Heart right ventricle (tissue), 16 donors: Measurements from ENCODE around the gene AKT3. TPM values are rescaled to one million over a fixed set of nuclear protein-coding genes. Genes with fewer than 3 reads are reported as not detected.
"Not testable (repeated sequence)": the region's sequence is repeated elsewhere in the genome, so short reads cannot be mapped to it uniquely, and the experiment has no call there.

ENCODE experiments used
- ATAC-seq, 8 donors: fragments of 200-7000 bp; cut with Tn5 transposase; one replicate each; pipeline ENCODE4 v1.9.1; 2020; ENCODE audit warnings: mild to moderate bottlenecking in 8 of 8, moderate library complexity in 8 of 8, moderate number of reproducible peaks in 1 of 8
- DNase-seq, 2 donors: peaks; one replicate each; pipeline ENCODE4 v3.0.0-alpha.2; 2020
- H3K27ac ChIP-seq, 10 donors: fragments of 200-600 bp; sonication (generic) in 2 of 10; one replicate each; pipeline versions ENCODE4 v1.5.0 to v1.8.0; 2020 to 2022; ENCODE audit warnings: mild to moderate bottlenecking in 3 of 10
- H3K27me3 ChIP-seq, 7 donors: fragments of 200-600 bp; one replicate each; pipeline ENCODE4 v1.8.0; 2021 to 2022; ENCODE audit warnings: mild to moderate bottlenecking in 2 of 7
- H3K36me3 ChIP-seq, 9 donors: fragments of 200-600 bp; sonication (generic) in 1 of 9; one replicate each; pipeline versions ENCODE4 v1.5.0 to v1.8.0; 2020 to 2022; ENCODE audit warnings: mild to moderate bottlenecking in 2 of 9
- H3K4me1 ChIP-seq, 9 donors: fragments of 200-600 bp; sonication (generic) in 1 of 9; one replicate each; pipeline versions ENCODE4 v1.5.0 to v1.8.0; 2020 to 2022; ENCODE audit warnings: mild to moderate bottlenecking in 4 of 9
- H3K4me3 ChIP-seq, 10 donors: fragments of 200-600 bp; sonication (generic) in 2 of 10; one replicate each; pipeline versions ENCODE4 v1.5.0 to v1.8.0; 2020 to 2022; ENCODE audit warnings: mild to moderate bottlenecking in 7 of 10, moderate library complexity in 2 of 10
- H3K9me3 ChIP-seq, 11 donors: fragments of 200-600 bp in 10 of 11; sonication (generic) in 2 of 11; one replicate each; pipeline versions ENCODE4 v1.5.0 to v1.8.0; 2013 to 2022; ENCODE audit warnings: mild to moderate bottlenecking in 2 of 11, control low read depth in 1 of 11, moderate library complexity in 1 of 11
- WGBS, 2 donors: extraction: QIAGEN DNeasy Blood & Tissue Kit; methylation state at CpG; one replicate each; pipeline ENCODE4 v1.1.7; 2013; ENCODE audit warnings: inconsistent platforms in 1 of 2; 5-methylcytosine and 5-hydroxymethylcytosine counted together
- intact Hi-C, 10 donors: fragments of 100-400 bp; cut with DNase I; formaldehyde crosslinking; loops; one replicate each; pipeline versions ENCODE4 v1.11.1 to v1.14.2; 2022
- polyA plus RNA-seq, 2 donors: library from polyadenylated mRNA; stranded (reverse); fragments of 200-250 nt; gene quantifications; one replicate each; pipeline ENCODE4 v1.2.3, GENCODE V29; 2013
- total RNA-seq, 10 donors: library from RNA; stranded (reverse); fragmentation: NEBNext Ultra II Directional in 3 of 10; extraction: Animal tissue kit (Norgen Biotek cat#: 25700) in 3 of 10; gene quantifications; one replicate each; pipeline versions ENCODE4 v1.2.1 to v1.2.4, GENCODE V29; 2021 to 2023
- TF ChIP-seq, protein P1 (sequence below), 9 donors: fragments of 200-600 bp; sonication (generic) in 2 of 9; IDR thresholded peaks; one replicate each; pipeline versions ENCODE4 v1.5.0 to v1.8.0; 2021 to 2022; ENCODE audit warnings: antibody characterized with exemption in 9 of 9, mild to moderate bottlenecking in 5 of 9, moderate library complexity in 1 of 9
- donor health status: Arrhythmogenic right ventricular cardiomyopathy.
- donor health status: ischemic (EF 13 %, LVEDD 7.1; RV severe dilation, severe dysfunction).
- donor health status: healthy with polysubstance abuse.
- donor health status: DM: no; HTN: yes; CAD: no.
- donor health status: DM: no; HTN: no; CAD: no.
- donor health status: ischemic (EF 25% LVEDD 6.9; RV normal size, moderate dysfunction).
- donor health status: ischemic (EF 25% LVEDD 5.7; RV mildly dilated, moderate dysfunction).
- donor health status: healthy.
- donor health status: DM: yes; HTN: yes; CAD: no.
- donor health status: Ischemic cardiomyopathy.
- donor health status: ischemic (EF 35%, LVEDD 5.7; RV mildly dilated, moderate dysfunction).
- donor health status: nonischemic (EF 11% LVEDD 7.7; RV severe dilation, severe dysfunction).
- donor health status: DM: yes; HTN: yes; CAD: no.
- donor health status: PGD.
- donor health status: ischemic (EF 29% LVEDD 5.4; RV normal size, mild dysfunction).
- donor health status: nonischemic (EF 23%, LVEDD 6.1; RV moderate dilation, normal function).

Gene AKT3
- total and polyA plus RNA-seq, 12 donors: 6.5 to 27.6 (median 17.7) TPM

DNA sequence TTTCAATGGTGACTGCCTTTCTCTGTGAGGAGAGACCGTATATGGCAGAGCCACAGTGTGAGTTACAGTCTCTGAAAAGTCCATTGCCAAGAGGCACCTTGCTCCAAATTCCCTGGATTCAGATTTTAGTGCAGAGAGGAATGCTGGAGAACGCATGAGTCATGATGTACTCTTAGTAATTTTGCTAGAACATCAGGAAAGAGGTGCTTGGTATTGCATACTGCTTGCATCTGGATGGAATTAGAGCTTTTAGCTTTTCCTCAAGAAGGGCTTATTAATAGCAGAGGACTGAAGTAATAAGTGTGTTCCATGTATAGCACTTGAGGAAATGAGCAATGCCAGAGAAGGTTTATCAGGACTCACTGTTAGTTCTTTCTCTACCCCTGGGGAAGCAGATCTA, 40.5 kb upstream of the AKT3 start:
- no peak for DNase-seq
- no peak for ATAC-seq
- Histone ChIP-seq H3K4me3 (no peak overlapping the region), H3K4me1 (no peaks in the 10 kb centered on the region), H3K27me3 (no peaks in the 10 kb centered on the region), H3K36me3 (no peaks in the 10 kb centered on the region), H3K27ac (no peak overlapping the region), H3K9me3 (no peaks in the 10 kb centered on the region)
- TF ChIP-seq, protein P1, sequence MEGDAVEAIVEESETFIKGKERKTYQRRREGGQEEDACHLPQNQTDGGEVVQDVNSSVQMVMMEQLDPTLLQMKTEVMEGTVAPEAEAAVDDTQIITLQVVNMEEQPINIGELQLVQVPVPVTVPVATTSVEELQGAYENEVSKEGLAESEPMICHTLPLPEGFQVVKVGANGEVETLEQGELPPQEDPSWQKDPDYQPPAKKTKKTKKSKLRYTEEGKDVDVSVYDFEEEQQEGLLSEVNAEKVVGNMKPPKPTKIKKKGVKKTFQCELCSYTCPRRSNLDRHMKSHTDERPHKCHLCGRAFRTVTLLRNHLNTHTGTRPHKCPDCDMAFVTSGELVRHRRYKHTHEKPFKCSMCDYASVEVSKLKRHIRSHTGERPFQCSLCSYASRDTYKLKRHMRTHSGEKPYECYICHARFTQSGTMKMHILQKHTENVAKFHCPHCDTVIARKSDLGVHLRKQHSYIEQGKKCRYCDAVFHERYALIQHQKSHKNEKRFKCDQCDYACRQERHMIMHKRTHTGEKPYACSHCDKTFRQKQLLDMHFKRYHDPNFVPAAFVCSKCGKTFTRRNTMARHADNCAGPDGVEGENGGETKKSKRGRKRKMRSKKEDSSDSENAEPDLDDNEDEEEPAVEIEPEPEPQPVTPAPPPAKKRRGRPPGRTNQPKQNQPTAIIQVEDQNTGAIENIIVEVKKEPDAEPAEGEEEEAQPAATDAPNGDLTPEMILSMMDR (IDR thresholded peaks at IDR 0.05): no peak
- WGBS, 2 donors: 61 to 67% methylated on average over 2 of the region's 2 CpGs
- intact Hi-C loops: no loop called here

DNA sequence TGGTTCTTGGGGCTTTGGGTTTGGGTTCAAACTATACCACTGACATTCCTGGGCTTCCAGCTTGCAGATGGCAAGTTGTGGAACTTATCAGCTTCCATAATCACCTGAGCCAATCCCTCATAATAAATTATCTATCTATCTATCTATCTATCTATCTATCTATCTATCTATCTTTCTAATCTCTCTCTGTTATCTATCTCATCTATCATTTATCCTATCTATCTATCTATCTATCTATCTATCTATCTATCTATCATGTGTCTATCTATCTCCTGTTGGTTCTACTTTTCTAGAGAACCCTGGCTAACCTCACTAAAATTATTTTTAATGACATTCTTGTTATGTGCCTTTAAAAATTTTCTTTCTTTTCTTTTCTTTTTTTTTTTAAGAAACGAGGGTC, 35.8 kb upstream of the AKT3 start:
- TF ChIP-seq, protein P1 (IDR thresholded peaks at IDR 0.05): no peak
- WGBS, 2 donors: 44 to 48% methylated on average over 1 of the region's 1 CpG
- no peak overlapping the region for H3K27ac ChIP-seq
- DNase-seq: no peak
- no peaks in the 10 kb centered on the region for H3K36me3 ChIP-seq
- H3K4me3 ChIP-seq: no peak overlapping the region
- H3K4me1 ChIP-seq: no peaks in the 10 kb centered on the region
- H3K9me3 ChIP-seq: no peaks in the 10 kb centered on the region
- intact Hi-C loops: no loop called here
- ATAC-seq: no peak
- H3K27me3 ChIP-seq: no peaks in the 10 kb centered on the region

DNA sequence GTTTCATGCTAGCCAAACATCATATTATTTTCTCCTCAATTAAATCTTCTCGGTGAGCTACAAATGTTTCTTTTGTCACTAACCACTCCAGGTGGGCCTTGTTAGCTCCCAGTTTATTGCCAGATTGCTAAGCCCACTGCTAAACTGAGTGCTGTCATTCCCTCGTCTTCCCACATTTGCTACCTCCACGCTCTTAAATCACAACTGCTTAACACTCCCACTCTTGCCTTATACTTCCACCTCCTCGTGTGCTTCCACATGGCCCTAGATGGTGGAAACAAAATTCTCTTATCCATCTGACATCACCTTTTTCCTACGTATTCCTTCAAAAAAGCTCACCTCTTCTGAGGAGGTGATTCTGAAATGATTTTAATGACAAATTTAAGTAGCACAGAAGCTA, 34.6 kb upstream of the AKT3 start:
- Histone ChIP-seq H3K27me3 (no peaks in the 10 kb centered on the region), H3K4me1 (no peaks in the 10 kb centered on the region), H3K4me3 (no peak overlapping the region), H3K9me3 (no peaks in the 10 kb centered on the region), H3K27ac (no peak overlapping the region), H3K36me3 (no peaks in the 10 kb centered on the region)
- intact Hi-C loops: no loop called here
- DNase-seq: no peak
- WGBS, 2 donors: 70 to 73% methylated on average over 5 of the region's 5 CpGs
- no peak for ATAC-seq
- TF ChIP-seq, protein P1 (IDR thresholded peaks at IDR 0.05): no peak

DNA sequence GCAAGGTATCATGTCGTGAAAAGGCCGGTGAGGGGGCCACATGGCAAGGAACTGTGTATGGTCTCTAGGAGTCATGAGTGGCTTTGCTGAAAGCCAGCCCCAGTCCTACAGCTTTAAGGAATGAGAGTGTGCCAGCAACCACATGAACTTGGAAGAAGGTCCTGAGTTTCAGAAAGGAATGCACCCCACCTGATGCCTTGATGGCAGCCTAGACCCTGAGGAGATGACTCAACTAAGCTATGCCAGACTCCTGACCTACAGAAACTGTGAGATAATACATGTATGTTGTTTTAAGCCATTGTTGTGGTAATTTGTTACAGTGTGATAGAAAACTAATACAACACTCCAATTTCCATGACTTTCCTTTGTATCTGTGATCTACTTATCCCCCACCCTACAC, 33.5 kb upstream of the AKT3 start:
- 89% methylated on average over 2 of the region's 2 CpGs for WGBS, 2 donors
- H3K27ac ChIP-seq: no peak overlapping the region
- ATAC-seq: no peak
- no peak overlapping the region for H3K4me3 ChIP-seq
- no peaks in the 10 kb centered on the region for H3K36me3 ChIP-seq
- no peak for DNase-seq
- TF ChIP-seq, protein P1 (IDR thresholded peaks at IDR 0.05): no peak
- intact Hi-C loops: no loop called here
- no peaks in the 10 kb centered on the region for H3K27me3 ChIP-seq
- H3K9me3 ChIP-seq: no peaks in the 10 kb centered on the region
- H3K4me1 ChIP-seq: no peaks in the 10 kb centered on the region

DNA sequence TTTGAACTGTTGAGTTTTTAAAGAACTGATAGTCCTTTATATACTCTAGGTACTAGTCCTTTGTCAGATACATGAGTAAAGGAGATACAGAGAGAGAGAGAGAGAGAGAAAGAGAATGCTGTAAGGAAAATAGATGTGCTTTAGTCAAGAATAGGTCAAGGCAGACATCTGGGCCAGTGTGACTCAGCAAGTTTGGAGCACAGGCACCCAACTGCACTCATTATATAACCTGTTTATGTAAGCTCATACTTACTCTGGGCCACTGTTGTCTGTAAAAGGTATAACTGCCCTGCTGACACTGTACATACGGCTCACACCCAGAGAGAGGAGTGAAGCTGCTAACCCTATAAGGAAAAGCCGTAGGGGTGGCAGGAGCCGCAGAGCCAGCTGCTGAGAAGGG, 32.2 kb upstream of the AKT3 start:
- Histone ChIP-seq H3K36me3 (no peaks in the 10 kb centered on the region), H3K27me3 (no peaks in the 10 kb centered on the region), H3K4me3 (no peak overlapping the region), H3K9me3 (no peaks in the 10 kb centered on the region), H3K27ac (no peak overlapping the region), H3K4me1 (no peaks in the 10 kb centered on the region)
- TF ChIP-seq, protein P1 (IDR thresholded peaks at IDR 0.05): no peak
- WGBS, 2 donors: 88 to 97% methylated on average over 3 of the region's 3 CpGs
- ATAC-seq (no peak), DNase-seq (no peak)
- intact Hi-C loops: no loop called here

DNA sequence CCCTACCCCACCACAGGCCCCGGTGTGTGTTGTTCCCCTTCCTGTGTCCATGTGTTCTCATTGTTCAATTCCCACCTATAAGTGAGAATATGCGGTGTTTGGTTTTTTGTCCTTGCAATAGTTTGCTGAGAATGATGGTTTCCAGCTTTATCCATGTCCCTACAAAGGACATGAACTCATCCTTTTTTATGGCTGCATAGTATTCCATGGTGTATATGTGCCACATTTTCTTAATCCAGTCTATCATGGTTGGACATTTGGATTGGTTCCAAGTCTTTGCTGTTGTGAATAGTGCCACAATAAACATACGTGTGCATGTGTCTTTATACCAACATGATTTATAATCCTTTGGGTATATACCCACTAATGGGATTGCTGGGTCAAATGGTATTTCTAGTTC, 27.0 kb upstream of the AKT3 start:
- ATAC-seq, H3K4me1 ChIP-seq, DNase-seq, intact Hi-C loops, H3K27ac ChIP-seq, H3K4me3 ChIP-seq, H3K36me3 ChIP-seq, H3K27me3 ChIP-seq: not testable (repeated sequence)
- H3K9me3 ChIP-seq: peaks cover 0 to 38% (median 15%) of the 10 kb centered on the region in 11 donors
- WGBS, 2 donors: 93 to 99% methylated on average over 3 of the region's 3 CpGs
